Retinal pigment epithelial cell (primary cell): ENCODE results near the gene FBP1.

Source experiments
- DNase-seq: peaks from one replicate; pipeline ENCODE4 v3.0.0-alpha.2; 2010; ENCODE audit warnings: low read depth
- H3K4me3 ChIP-seq: 2 replicates; pipeline ENCODE4 v1.5.1; 2011; ENCODE audit warnings: mild to moderate bottlenecking, low read length, control low read depth, moderate library complexity
- TF ChIP-seq, protein P1 (sequence below): conservative IDR thresholded peaks from 2 replicates; pipeline ENCODE4 v1.5.1; 2011; ENCODE audit warnings: low read depth, low read length, control low read depth, inconsistent platforms

The FBP1 gene

DNA sequence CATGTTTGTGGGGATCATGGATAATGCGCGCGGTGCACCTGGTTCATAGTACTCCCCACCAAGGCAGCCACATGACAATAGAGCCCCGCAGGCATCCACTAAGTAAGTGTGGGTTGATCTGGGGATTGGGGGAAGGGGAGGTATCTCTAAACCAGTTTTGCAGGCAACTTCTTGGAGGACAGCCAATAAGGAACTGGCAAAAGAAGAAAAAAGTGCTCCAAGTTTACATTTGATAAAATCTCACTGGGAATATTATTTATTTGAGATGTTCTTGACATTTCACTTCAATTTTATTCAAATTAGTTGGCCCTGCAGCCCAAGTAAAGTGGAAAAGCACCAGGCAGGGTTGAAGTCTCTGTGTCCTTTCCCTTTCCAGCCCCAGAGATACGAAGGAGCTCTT is 8.5 kb downstream of the FBP1 start:
- no peak overlapping the region for H3K4me3 ChIP-seq
- TF ChIP-seq, protein P1, sequence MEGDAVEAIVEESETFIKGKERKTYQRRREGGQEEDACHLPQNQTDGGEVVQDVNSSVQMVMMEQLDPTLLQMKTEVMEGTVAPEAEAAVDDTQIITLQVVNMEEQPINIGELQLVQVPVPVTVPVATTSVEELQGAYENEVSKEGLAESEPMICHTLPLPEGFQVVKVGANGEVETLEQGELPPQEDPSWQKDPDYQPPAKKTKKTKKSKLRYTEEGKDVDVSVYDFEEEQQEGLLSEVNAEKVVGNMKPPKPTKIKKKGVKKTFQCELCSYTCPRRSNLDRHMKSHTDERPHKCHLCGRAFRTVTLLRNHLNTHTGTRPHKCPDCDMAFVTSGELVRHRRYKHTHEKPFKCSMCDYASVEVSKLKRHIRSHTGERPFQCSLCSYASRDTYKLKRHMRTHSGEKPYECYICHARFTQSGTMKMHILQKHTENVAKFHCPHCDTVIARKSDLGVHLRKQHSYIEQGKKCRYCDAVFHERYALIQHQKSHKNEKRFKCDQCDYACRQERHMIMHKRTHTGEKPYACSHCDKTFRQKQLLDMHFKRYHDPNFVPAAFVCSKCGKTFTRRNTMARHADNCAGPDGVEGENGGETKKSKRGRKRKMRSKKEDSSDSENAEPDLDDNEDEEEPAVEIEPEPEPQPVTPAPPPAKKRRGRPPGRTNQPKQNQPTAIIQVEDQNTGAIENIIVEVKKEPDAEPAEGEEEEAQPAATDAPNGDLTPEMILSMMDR = no peak
- DNase-seq = no peak

DNA sequence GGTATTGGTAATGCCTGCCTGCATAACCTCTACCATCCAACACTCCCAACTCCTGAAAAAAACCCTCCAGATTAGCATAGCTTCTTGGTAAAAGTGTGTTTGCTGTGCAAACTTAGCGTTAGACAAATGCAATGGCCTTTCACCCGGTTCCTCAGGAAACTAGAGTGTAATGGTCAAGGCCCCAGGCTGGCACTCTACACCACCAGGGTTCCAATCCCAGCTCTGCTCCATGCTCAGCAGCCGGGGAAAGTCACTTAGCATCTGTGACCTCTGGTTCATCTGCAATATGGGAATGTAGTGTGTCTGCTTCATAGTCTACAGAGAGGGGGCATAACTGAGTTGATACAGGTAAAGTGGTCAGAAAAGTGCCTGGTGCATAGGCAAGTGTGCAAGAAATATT is 9.0 kb downstream of the FBP1 start:
- H3K4me3 ChIP-seq = no peak overlapping the region
- TF ChIP-seq, protein P1 = no peak

DNA sequence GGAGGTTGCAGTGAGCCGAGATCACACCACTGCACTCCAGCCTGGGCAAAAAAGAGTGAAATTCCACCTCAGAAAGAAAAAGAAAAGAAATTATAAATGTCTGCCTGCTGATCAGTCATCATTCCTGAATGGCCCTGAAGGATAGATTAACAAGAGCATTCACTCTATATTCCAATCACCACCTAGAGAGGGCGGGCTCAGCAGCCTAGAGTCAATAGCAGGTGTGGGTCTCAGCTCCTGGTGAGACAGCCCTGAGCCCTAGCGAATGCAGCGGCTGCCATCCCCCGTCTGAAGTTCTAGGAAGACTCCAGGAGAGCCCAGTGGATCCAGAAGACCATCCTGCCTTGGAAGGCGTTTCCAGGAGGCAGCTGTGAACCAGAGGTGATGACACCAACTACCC is 12.0 kb downstream of the FBP1 start:
- no peak for DNase-seq
- TF ChIP-seq, protein P1 = no peak

More for the DNA sequence above, 9.0 kb downstream of the FBP1 start:
- DNase-seq = no peak

DNA sequence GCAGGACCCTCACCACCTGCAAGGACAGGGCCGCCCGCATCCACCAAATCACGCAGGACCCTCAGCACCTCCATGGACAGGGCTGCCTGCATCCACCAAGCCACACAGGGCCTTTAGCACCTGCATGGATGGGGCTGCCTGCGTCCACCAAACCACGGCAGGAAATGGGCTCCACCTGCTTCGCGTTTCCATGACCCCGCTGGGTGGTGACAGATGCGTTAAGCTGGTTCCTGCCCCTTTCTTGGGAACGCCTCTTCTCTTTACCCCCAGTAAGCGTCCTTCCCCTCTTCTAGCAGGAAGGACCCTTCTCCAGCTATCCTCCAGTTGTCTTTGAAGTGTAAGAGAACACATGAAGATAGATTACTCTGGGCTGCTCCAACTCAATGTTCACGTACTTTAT is 13.5 kb downstream of the FBP1 start:
- TF ChIP-seq, protein P1 = no peak
- no peak overlapping the region for H3K4me3 ChIP-seq
- DNase-seq = no peak

More for the DNA sequence above, 12.0 kb downstream of the FBP1 start:
- H3K4me3 ChIP-seq = no peak overlapping the region

DNA sequence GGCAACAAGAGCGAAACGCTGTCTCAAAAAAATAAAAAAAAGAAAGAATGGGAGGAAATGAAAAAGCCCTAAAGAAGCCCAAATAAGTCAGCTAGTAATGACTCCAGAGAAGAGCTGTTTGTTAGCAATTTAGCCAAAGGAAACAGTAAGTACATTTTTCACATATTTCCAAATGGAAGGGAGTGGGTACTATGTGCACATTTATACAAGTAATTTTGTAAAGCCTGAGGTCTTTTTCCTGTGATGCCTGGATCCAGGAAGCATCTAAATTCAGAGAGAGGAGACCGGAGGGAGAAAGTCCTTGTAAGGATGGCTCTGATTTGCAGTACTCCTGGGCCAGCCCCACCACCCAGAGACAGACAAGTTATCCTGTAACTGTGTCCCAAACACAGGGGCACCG is 14.7 kb downstream of the FBP1 start:
- TF ChIP-seq, protein P1 = no peak
- no peak overlapping the region for H3K4me3 ChIP-seq
- no peak for DNase-seq

DNA sequence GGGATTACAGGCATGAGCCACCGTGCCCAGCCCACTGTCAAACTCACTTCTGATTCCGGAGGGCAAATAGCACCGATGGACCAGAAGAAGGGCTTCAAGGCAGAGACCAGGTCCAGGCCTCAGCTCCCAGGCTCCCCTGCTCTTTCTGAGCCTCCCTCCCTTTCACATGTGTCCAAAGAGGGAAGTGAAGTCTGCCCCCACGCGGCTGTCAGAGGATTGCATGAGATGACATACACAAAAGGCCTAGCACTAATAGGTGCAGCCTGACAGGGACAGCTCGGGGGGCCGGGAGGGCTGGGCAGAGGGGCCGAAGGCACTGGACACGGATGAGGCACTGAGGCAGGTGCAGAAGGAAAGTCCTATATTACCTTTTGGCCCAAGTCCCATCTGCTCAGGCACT is 16.1 kb downstream of the FBP1 start:
- TF ChIP-seq, protein P1 = peak; percentile 50
- H3K4me3 ChIP-seq = no peak overlapping the region
- no peak for DNase-seq

DNA sequence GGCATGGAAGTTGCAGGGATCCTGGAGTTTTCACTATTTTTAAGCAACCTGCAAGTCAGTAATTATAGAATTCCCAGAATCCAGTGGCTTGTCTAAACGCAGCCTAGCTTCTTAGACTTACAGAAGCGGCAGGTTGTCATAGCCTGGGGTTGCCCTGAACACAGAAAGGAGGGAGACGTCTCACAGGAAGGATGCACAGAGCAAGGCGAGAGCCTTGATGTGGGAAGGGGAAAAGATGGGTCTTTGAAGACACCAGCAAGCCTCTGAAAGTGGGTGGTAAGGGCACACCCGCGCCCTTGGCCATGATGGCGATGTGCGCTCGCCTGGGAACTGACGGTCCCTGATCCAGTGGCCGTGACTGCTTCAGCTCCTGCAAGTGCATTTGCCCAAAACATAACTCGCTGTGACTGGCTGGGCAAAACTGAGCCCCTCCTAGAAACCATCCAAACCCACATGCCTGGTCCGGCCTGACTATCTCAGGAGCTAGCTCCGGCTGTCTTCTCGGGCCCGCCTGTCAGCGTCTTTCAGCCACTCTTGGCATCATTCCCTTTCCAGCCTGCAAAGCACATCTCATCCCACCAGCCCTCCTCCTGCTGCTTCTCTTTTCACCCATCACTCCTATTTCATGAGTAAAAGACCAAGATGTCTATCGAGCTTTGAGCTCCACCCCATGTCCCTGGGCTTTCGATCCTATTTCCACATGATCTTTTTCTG is 17.1 kb downstream of the FBP1 start:
- TF ChIP-seq, protein P1 = no peak
- no peak for DNase-seq
- no peak overlapping the region for H3K4me3 ChIP-seq
